GM12878 (cell line): ENCODE measurements around the gene OSBPL5. TPM values are rescaled to one million over a fixed set of nuclear protein-coding genes. Genes with fewer than 3 reads are reported as not detected.

Source experiments
- ATAC-seq: fragments of 200-7000 bp; cut with Tn5 transposase; 3 replicates; pipeline ENCODE4 v1.9.1; 2020; ENCODE audit warnings: mild to moderate bottlenecking, moderate library complexity
- BruUV-seq: library from RNA; stranded (reverse); fragments of 400-500 nt; replicated peaks from 2 replicates; lab custom pipeline; 2021; lab: Mats Ljungman, UMichigan
- CTCF ChIA-PET: fragments of 300-600 bp; sonication (Branson Sonifier 250); formaldehyde crosslinking; extraction: SDS; loops from one replicate; lab custom pipeline; 2021; ENCODE audit warnings: inconsistent platforms; lab: Yijun Ruan, JAX
- POLR2A ChIA-PET: fragments of 350-600 bp; formaldehyde crosslinking; extraction: SDS; loops from one replicate; lab custom pipeline; 2021; ENCODE audit warnings: inconsistent platforms; lab: Charles Lee
- RAD21 ChIA-PET: fragments of 300-600 bp; sonication (Branson Sonifier 250); formaldehyde crosslinking; loops from one replicate; lab custom pipeline; 2023; ENCODE audit warnings: antibody characterized with exemption; ENCODE audit not compliant: unreplicated experiment; lab: Charles Lee
- SMC1A ChIA-PET: fragments of 300-600 bp; sonication (Branson Sonifier 250); formaldehyde crosslinking; loops from one replicate; lab custom pipeline; 2023; ENCODE audit not compliant: unreplicated experiment, uncharacterized antibody; lab: Charles Lee
- DNase-seq: peaks from one replicate; pipeline ENCODE4 v3.0.0-alpha.2; 2011; ENCODE audit warnings: low read depth, low spot score
- FAIRE-seq: peaks from 3 replicates; lab custom pipeline; 2011; peaks lifted over from hg19 to GRCh38; lab: Jason Lieb, UNC
- H2AFZ ChIP-seq: 2 replicates; pipeline ENCODE4 v1.6.0; 2011; ENCODE audit warnings: low read depth, low read length, control low read depth; ENCODE audit not compliant: control insufficient read depth
- H3K27ac ChIP-seq: 2 replicates; pipeline ENCODE4 v1.5.1; 2011; ENCODE audit warnings: control low read depth; ENCODE audit not compliant: control insufficient read depth, insufficient read depth
- H3K27me3 ChIP-seq, 2 experiments: replicated peaks in 1 of 2; 2 replicates each; pipeline versions ENCODE4 v1.6.0 to v1.6.1; 2011; ENCODE audit warnings: low read length in 1 of 2; ENCODE audit not compliant: control insufficient read depth in 2 of 2, insufficient read depth in 2 of 2
- H3K36me3 ChIP-seq, 2 experiments: 2 replicates each; pipeline ENCODE4 v1.5.1; 2011; ENCODE audit warnings: low read length in 1 of 2; ENCODE audit not compliant: control insufficient read depth in 2 of 2, insufficient read depth in 2 of 2
- H3K4me1 ChIP-seq: 2 replicates; pipeline ENCODE4 v1.6.1; 2011; ENCODE audit warnings: mild to moderate bottlenecking, low read length, moderate library complexity, mixed read lengths; ENCODE audit not compliant: control insufficient read depth, insufficient read depth
- H3K4me2 ChIP-seq: 2 replicates; pipeline ENCODE4 v1.6.0; 2011; ENCODE audit warnings: control low read depth; ENCODE audit not compliant: control insufficient read depth, insufficient read depth
- H3K4me3 ChIP-seq: fragments of 200-600 bp; sonication (generic); 2 replicates; pipeline ENCODE4 v1.5.1; 2016
- H3K79me2 ChIP-seq: 2 replicates; pipeline ENCODE4 v1.6.0; 2011; ENCODE audit warnings: low read length; ENCODE audit not compliant: control insufficient read depth, insufficient read depth
- H3K9ac ChIP-seq: 2 replicates; pipeline ENCODE4 v1.8.0; 2011; ENCODE audit warnings: low read length, control low read depth, mixed read lengths; ENCODE audit not compliant: control insufficient read depth, insufficient read depth
- H3K9me3 ChIP-seq: replicated peaks from 3 replicates; pipeline ENCODE4 v1.5.1; 2011; ENCODE audit warnings: mild to moderate bottlenecking, low read length; ENCODE audit not compliant: control insufficient read depth, insufficient read depth
- H4K20me1 ChIP-seq: 2 replicates; pipeline ENCODE4 v1.6.0; 2011; ENCODE audit not compliant: control insufficient read depth, insufficient read depth
- ATF7 ChIP-seq: fragments of 450-650 bp; IDR thresholded peaks from 2 replicates; pipeline ENCODE4 v1.6.1; 2016; ENCODE audit warnings: low read depth, mild to moderate bottlenecking
- CHD1 ChIP-seq: IDR thresholded peaks from 2 replicates; pipeline ENCODE4 v1.6.1; 2012; ENCODE audit warnings: low read depth, low read length, improper control_type of control experiment
- MTA2 ChIP-seq: fragments of 450-650 bp; IDR thresholded peaks from 2 replicates; pipeline ENCODE4 v1.6.1; 2016; ENCODE audit warnings: low read depth, mild to moderate bottlenecking, moderate library complexity
- MTA3 ChIP-seq: IDR thresholded peaks from 2 replicates; pipeline ENCODE4 v1.6.1; 2012; ENCODE audit warnings: low read length, inconsistent platforms, borderline replicate concordance
- NR2C2 ChIP-seq: IDR thresholded peaks from 2 replicates; pipeline ENCODE4 v1.6.1; 2011; ENCODE audit warnings: borderline replicate concordance, low read depth; ENCODE audit not compliant: control insufficient read depth, insufficient read length
- NRF1 ChIP-seq: conservative IDR thresholded peaks from 2 replicates; pipeline ENCODE4 v1.6.1; 2011; ENCODE audit warnings: mild to moderate bottlenecking, low read depth, low read length, improper control_type of control experiment
- POLR2AphosphoS5 ChIP-seq: IDR thresholded peaks from 2 replicates; pipeline ENCODE4 v1.6.1; 2011; ENCODE audit warnings: mild to moderate bottlenecking, low read length, inconsistent platforms
- RCOR1 ChIP-seq: conservative IDR thresholded peaks from 2 replicates; pipeline ENCODE4 v1.6.1; 2012; ENCODE audit warnings: low read depth, low read length, improper control_type of control experiment
- RUNX3 ChIP-seq: IDR thresholded peaks from 2 replicates; pipeline ENCODE4 v1.6.1; 2012; ENCODE audit warnings: low read length, inconsistent platforms
- SMC3 ChIP-seq: IDR thresholded peaks from 2 replicates; pipeline ENCODE4 v1.6.1; 2011; ENCODE audit warnings: low read length, improper control_type of control experiment, borderline replicate concordance
- TCF12 ChIP-seq: IDR thresholded peaks from 2 replicates; pipeline ENCODE4 v1.6.1; 2011; ENCODE audit warnings: low read depth, mild to moderate bottlenecking, low read length
- WRNIP1 ChIP-seq: IDR thresholded peaks from 2 replicates; pipeline ENCODE4 v1.6.1; 2011; ENCODE audit warnings: low read depth, low read length, improper control_type of control experiment, borderline replicate concordance
- ZNF217 ChIP-seq: fragments of 450-650 bp; IDR thresholded peaks from 2 replicates; pipeline ENCODE4 v1.6.1; 2017; ENCODE audit warnings: antibody characterized with exemption, mild to moderate bottlenecking
- WGBS: methylation state at CpG from one replicate; pipeline ENCODE4 v1.1.6; 2016; ENCODE audit warnings: low lambda C conversion rate; ENCODE audit not compliant: insufficient replicate concordance, insufficient coverage; ENCODE audit errors: missing lambda C conversion rate; 5-methylcytosine and 5-hydroxymethylcytosine counted together
- in situ Hi-C: fragments of 300-500 bp; cut with MboI; formaldehyde crosslinking; loops from 9 replicates; pipeline ENCODE4 v1.14.3; 2018; ENCODE audit warnings: mixed read lengths
- intact Hi-C: fragments of 100-400 bp; cut with micrococcal nuclease; formaldehyde crosslinking; loops from one replicate; pipeline ENCODE4 v1.14.2; 2022; ENCODE audit not compliant: unreplicated experiment
- polyA plus RNA-seq, 11 experiments: library from polyadenylated mRNA; depleted of rRNA in 4 of 11; unstranded in 6 of 11; stranded (reverse) in 5 of 11; fragments of >200 nt; fragmentation: Nextera tagmentation in 4 of 11; fragmentation: Illumina TruSeq in 1 of 11; extraction: Ambion mirVana in 4 of 11; extraction: Trizol in 1 of 11; gene quantifications; 1 replicate in 1 of 11; 2 replicates in 10 of 11; pipeline versions ENCODE4 v1.2.1 to v1.2.3, GENCODE V29; 2011 to 2016; ENCODE audit warnings: inconsistent platforms in 2 of 11, missing spikeins in 2 of 11, low read depth in 1 of 11
- total RNA-seq, 4 experiments: library from RNA; depleted of rRNA in 3 of 4; stranded (reverse); fragments of >200 nt in 3 of 4; fragmentation: Illumina TruSeq in 1 of 4; extraction: Trizol in 1 of 4; gene quantifications; 2 replicates each; pipeline versions ENCODE4 v1.2.1 to v1.2.3, GENCODE V29; 2013 to 2021
- TF ChIP-seq, protein P1 (sequence below): fragments of 450-650 bp; IDR thresholded peaks from 2 replicates; pipeline ENCODE4 v1.6.1; 2016; ENCODE audit warnings: mild to moderate bottlenecking
- TF ChIP-seq, protein P2 (sequence below): fragments of 450-650 bp; IDR thresholded peaks from 2 replicates; pipeline ENCODE4 v1.6.1; 2016; ENCODE audit warnings: mild to moderate bottlenecking, moderate library complexity, borderline replicate concordance
- TF ChIP-seq, protein P3 (sequence below): fragments of 450-650 bp; IDR thresholded peaks from 2 replicates; pipeline ENCODE4 v1.6.1; 2017; ENCODE audit warnings: borderline replicate concordance

Gene OSBPL5
- total and polyA plus RNA-seq, 10 of the 15 experiments (the other 5 are each of a cell fraction or from before 2014, with no cell fraction given) = not detected

DNA sequence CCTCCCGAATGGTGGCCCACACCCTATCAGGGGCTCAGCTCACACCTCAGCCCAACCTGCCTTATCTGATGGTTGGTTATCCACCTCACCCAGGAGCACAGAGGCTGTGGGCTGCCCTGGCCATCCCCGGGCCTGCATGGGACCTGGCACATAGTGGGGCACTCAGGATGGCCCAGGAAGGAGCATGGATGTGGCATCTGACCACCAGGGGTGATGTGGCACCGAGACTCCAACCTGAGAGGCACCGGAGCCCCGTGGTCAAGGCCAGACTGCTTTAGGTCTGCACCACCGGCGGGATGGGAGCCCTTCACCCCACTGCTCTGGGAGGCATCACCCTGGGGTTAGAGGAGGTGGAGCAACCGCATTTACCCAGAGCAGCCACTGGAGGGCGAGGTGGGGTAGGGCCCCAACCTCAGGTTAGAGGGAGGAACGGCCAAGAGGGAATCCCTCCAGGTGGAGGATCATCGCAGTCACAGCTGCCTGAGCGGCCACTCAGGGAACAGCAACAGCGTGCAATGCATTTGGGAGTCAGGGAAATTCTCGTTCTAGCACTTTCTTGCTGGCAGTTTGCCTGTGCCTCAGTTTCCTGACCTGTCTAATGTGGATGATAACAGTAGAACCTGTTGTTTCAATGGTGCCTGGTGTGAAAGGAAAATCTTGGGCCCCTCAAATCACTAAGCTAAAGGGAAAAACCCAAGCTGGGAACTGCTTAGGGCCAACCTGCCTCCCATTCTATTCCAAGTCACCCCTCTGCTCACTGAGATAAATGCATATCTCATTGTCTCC, 55.0 kb downstream of the OSBPL5 start:
- in situ Hi-C loops = no loop called here
- DNase-seq (no peak), FAIRE-seq (no peak), ATAC-seq (peak; percentile 88)
- 30% methylated on average over 14 of the region's 14 CpGs for WGBS
- no peaks in the 10 kb centered on the region for H3K9me3 ChIP-seq
- H3K4me1 ChIP-seq = no peaks in the 10 kb centered on the region
- no peaks in the 10 kb centered on the region; a peak in 1 of 4 replicates for H3K27me3 ChIP-seq
- no peak overlapping the region for H2AFZ ChIP-seq
- no peak overlapping the region for H3K4me3 ChIP-seq
- RAD21 ChIA-PET = interaction anchor here (0.8 kb wide), 1 partner anchor 19 kb away, joined by 3 read pairs; no protein-coding TSS in a partner anchor
- intact Hi-C loops = loop anchor here (10.0 kb wide), 1 partner anchor 295 kb away; no protein-coding TSS in a partner anchor
- POLR2A ChIA-PET = no interaction called here
- H3K36me3 ChIP-seq = no peaks in the 10 kb centered on the region
- H4K20me1 ChIP-seq = no peaks in the 10 kb centered on the region
- H3K79me2 ChIP-seq = no peaks in the 10 kb centered on the region
- CTCF ChIA-PET = interaction anchor here (0.6 to 1.8 kb wide), 5 partner anchors 12 to 307 kb away, joined by 3 to 5 read pairs (median 4); no protein-coding TSS in a partner anchor
- no TSS peak for BruUV-seq
- no peak overlapping the region for H3K27ac ChIP-seq
- SMC1A ChIA-PET = no interaction called here
- no peak overlapping the region for H3K9ac ChIP-seq
- H3K4me2 ChIP-seq = no peak overlapping the region
- TF ChIP-seq WRNIP1 (no peak), NRF1 (no peak), MTA3 (no peak), NR2C2 (no peak), RUNX3 (peak; percentile 40), CHD1 (no peak), RCOR1 (no peak), TCF12 (no peak), POLR2AphosphoS5 (no peak), ZNF217 (no peak), SMC3 (peak; percentile 37; the same call in 1 of the 2 replicates), MTA2 (no peak), ATF7 (no peak)
- TF ChIP-seq, protein P1, sequence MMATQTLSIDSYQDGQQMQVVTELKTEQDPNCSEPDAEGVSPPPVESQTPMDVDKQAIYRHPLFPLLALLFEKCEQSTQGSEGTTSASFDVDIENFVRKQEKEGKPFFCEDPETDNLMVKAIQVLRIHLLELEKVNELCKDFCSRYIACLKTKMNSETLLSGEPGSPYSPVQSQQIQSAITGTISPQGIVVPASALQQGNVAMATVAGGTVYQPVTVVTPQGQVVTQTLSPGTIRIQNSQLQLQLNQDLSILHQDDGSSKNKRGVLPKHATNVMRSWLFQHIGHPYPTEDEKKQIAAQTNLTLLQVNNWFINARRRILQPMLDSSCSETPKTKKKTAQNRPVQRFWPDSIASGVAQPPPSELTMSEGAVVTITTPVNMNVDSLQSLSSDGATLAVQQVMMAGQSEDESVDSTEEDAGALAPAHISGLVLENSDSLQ = no peak
- TF ChIP-seq, protein P2, sequence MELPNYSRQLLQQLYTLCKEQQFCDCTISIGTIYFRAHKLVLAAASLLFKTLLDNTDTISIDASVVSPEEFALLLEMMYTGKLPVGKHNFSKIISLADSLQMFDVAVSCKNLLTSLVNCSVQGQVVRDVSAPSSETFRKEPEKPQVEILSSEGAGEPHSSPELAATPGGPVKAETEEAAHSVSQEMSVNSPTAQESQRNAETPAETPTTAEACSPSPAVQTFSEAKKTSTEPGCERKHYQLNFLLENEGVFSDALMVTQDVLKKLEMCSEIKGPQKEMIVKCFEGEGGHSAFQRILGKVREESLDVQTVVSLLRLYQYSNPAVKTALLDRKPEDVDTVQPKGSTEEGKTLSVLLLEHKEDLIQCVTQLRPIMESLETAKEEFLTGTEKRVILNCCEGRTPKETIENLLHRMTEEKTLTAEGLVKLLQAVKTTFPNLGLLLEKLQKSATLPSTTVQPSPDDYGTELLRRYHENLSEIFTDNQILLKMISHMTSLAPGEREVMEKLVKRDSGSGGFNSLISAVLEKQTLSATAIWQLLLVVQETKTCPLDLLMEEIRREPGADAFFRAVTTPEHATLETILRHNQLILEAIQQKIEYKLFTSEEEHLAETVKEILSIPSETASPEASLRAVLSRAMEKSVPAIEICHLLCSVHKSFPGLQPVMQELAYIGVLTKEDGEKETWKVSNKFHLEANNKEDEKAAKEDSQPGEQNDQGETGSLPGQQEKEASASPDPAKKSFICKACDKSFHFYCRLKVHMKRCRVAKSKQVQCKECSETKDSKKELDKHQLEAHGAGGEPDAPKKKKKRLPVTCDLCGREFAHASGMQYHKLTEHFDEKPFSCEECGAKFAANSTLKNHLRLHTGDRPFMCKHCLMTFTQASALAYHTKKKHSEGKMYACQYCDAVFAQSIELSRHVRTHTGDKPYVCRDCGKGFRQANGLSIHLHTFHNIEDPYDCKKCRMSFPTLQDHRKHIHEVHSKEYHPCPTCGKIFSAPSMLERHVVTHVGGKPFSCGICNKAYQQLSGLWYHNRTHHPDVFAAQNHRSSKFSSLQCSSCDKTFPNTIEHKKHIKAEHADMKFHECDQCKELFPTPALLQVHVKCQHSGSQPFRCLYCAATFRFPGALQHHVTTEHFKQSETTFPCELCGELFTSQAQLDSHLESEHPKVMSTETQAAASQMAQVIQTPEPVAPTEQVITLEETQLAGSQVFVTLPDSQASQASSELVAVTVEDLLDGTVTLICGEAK = no peak
- TF ChIP-seq, protein P3, sequence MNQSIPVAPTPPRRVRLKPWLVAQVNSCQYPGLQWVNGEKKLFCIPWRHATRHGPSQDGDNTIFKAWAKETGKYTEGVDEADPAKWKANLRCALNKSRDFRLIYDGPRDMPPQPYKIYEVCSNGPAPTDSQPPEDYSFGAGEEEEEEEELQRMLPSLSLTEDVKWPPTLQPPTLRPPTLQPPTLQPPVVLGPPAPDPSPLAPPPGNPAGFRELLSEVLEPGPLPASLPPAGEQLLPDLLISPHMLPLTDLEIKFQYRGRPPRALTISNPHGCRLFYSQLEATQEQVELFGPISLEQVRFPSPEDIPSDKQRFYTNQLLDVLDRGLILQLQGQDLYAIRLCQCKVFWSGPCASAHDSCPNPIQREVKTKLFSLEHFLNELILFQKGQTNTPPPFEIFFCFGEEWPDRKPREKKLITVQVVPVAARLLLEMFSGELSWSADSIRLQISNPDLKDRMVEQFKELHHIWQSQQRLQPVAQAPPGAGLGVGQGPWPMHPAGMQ = no peak
